GM18502 (cell line): Measurements from ENCODE around the gene ADGRD2.

Experiments
- ATAC-seq: cut with Tn5 transposase; IDR thresholded peaks from one replicate; pipeline ENCODE4 v1.9.1; 2021; ENCODE audit warnings: mild to moderate bottlenecking; ENCODE audit not compliant: unreplicated experiment, poor library complexity

ADGRD2 gene

GRCh38 chr9:124477648-124478285 is 27.5 kb downstream of the ADGRD2 start:
- ATAC-seq = no peak

GRCh38 chr9:124478354-124478753 is 28.1 kb downstream of the ADGRD2 start:
- no peak for ATAC-seq

DNA sequence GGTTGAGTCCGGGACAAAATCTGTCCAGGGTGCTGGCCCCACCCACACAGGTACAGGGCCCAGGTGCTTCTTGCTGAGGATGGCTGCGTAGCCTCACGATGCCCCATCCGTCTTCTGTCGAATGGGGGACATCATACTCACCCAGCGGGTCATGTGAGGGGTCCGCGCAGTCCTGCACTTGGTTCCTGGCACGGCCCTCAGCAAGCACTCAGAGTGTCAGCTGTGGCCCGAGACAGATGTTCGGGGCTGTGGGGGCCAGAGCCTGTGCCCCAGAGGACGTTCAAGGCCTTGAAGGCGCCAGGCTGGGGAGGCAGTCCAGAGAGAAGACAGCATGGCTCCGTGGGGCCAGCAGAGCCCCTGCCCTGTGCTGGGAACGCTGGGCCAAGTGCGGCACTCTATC is 29.1 kb downstream of the ADGRD2 start:
- ATAC-seq = no peak

DNA sequence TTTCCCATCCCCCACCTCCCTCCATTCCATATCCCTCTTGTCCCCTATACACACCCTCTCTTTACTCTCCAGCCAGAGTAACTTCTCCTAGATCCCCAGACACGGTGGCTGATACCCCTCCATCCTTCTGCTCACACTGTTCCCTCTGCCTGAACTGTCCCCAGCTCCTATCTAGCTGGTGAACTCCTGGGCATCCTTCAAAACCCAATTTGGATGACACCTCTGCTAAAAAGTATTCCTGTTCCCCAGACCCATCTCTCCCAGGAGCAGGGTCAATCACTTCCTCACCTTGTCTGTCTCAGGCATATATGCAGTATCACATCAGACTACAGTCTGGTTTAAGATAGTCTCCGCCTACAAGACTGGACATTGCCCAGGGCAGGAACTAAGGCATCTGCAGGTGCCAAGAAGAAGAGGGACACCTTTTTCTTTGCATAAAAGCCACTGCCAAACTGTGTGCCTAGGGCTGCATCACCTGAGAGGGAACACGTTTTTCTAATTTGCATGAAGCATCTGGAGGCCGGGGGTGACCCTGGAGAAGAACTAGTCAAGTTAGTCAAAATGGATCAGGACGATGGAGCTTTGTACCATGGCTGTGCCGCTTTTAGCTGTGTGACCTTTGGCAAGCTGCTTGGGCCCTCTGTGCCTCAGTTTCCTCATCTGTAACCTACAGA is 29.8 kb downstream of the ADGRD2 start:
- no peak for ATAC-seq

DNA sequence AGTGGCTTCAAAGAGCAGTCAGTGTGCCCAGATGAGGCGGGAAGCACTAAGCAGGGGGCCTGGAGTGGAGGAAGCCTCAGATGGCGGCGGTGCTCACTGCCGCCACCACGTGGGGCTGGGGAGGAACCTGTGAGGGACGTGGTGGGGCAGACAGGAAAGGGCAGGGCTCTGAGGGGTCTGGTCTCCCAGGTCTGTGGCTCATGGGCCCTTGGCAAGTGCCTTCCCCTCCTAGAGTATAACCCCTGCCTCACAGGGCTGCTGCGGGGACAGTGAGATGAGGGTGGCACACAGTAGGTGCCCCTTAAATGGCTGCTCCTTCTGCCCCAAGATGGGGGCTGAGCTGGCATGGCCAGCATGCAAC is 30.4 kb downstream of the ADGRD2 start:
- no peak for ATAC-seq

DNA sequence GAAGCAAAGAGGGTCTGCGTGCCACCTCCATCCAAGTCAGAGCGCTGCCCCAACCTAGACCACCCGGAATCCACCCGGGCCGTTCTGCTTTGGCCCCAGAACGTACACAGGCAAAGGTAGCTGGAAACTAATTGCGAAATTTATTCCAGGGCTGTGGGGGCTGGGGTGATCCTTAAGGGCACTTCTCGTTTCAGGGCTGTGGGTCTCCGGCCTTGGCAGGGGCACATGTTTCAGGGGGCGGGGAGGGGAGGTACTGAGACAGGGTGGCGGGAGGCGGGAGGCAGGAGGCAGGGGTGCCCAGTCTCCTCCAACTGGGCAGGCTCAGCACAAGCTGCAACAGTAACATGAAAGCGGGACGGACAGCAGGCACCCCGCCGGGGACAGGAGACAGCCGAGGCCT is 30.9 kb downstream of the ADGRD2 start:
- no peak for ATAC-seq

GRCh38 chr9:124482431-124483031 is 32.3 kb downstream of the ADGRD2 start:
- no peak for ATAC-seq

DNA sequence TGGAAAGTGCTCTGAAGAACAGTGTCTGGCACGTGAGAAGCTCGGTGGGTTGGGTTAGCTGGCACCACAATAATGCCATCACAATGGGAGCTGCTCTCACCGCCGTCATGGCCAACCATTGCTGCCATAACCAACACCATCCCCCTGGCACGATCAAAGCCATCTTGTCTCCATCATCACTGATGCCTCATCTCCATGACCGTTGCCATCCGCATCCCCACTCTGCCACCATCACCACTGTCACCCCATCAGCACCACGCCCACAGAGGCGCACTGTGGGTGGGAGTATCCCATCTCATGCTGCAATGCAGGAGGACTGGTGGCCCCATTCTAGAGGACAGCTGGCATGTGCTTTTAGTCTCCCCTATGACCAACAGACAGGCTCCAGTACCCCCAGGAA is 33.2 kb downstream of the ADGRD2 start:
- no peak for ATAC-seq

DNA sequence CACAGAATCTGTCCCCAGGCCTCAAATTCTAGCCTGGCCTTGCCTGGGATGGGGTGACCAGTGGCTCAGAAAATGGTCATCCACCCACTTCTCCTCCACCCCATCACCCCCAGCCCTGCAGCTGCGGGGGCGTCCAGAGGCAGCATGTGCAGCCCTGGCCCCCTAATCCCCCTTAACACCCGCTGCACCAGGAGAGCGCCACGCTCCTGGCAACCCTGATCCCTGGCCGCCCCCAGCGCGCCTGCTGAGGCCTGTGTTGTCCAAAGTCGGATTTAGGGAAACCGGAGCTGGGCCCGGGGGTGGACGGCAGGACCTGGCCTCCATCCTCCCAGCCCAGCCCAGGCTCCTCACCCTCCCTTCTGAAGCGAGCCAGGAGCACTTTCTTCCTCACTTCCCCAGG is 35.0 kb downstream of the ADGRD2 start:
- no peak for ATAC-seq

DNA sequence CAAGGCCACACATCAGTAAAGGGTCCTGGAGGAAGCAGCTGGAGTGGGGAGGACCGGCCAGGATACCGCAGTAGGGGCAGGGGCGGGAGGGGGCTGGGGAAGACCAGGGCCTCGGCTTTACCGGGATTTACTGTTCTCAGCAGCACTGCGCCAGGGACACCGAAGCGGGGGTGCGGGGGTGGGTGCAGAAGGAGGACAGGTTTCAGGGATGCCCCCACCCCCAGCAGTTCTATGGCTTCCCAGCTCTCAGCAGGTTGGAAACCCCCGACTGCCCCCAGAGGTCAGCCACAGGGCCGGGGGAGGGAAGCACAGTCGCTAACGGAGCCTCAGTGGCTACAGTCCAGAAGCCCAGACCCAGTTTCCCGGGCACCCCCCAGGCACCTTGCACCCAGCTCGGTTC is 35.7 kb downstream of the ADGRD2 start:
- ATAC-seq = no peak

DNA sequence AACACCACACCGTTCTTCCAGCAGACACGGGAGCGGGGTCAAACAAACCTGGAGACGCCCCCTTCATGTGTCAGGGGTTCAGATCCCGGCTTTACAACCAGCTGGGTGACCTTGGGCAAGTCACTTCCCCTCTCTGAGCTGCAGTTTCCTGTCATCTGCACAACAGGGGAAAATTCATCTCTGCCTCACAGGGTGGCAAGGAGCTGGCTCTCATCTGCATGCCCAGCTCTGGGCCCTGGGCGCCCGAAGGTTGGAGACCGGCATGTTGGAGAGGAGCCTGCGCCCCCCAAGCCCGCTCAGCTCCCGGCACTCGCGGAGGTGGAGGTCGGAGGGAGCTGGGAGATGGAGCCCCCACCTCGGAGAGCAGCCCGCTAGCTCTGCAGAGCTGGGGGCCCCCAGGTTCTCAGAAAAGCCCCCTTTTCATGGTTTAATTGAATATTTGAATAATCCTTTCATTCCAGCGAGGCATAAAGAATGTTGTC is 36.6 kb downstream of the ADGRD2 start:
- ATAC-seq = no peak

- no peak for ATAC-seq
Observed at GRCh38 chr9:124487260-124488182, 37.3 kb downstream of the ADGRD2 start.

DNA sequence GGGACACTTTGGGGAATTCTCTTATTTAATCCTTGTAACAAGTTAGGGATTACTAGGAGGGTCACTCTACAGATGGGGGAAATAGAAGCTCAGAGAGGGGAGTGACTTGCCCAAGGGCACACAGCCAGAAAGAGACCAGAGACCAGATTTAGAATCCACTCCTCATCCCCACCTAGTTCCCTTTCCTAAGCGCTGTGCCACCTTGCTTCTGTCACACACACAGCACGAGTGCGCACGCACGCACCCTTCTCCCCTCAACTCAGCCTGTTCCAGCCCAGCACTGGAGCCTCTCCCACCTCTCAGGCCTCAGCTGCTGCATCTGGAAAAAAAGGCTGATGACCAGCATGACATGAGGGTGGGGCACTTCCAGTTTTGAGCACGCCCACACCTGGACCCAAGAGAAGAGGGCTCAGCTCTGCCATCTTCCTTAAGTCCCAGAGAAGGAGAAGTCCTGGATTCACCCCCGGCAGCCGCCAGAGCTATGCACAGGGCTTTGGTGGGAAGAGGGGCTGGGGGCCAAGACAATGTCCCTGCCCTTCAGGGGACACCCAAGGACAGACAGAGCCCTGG is 38.5 kb downstream of the ADGRD2 start:
- ATAC-seq = no peak

DNA sequence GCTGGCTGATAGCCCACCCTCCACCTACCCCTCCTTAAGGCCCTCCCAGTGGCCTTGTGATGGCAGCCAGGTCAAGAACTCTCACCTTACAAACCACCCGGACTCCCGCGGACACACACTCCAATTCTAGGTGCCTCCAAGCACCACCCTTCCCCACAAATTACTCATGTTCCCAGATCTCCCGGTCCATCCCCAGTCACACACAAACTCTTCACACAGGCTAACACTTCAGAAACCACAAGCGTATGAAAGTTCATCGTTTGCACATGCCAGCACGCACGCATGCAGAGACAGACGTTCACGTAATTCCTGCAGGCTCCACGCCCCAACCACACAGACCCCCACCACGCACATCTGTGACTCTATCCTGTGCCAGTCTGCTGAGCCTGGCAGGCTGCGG is 39.0 kb downstream of the ADGRD2 start:
- no peak for ATAC-seq

- ATAC-seq = no peak
Observed at GRCh38 chr9:124490004-124490403, 39.8 kb downstream of the ADGRD2 start.

- no peak for ATAC-seq
Observed at GRCh38 chr9:124491049-124491975, 41.1 kb downstream of the ADGRD2 start.

DNA sequence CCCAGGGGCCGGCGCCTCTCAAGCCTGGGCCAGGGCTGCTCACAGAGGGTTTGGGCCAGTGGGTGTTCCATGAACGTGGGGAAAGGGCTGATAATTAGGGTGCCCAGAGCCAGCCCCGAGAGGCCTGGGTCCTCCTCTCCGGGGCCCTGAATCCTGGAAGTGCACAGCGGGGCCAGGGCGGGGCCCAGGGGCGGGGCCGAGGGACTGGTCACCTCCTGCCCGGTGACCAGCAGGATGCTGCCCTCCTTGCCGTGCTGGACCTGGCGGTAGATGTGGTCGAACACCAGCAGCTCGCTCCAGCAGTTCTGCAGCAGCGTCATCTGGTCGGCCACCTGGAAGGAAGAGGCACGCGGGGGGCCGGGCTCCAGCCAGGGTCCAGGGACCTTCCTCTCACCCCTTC is 42.6 kb downstream of the ADGRD2 start:
- ATAC-seq = no peak

- ATAC-seq = no peak
Observed at GRCh38 chr9:124493218-124493617, 43.0 kb downstream of the ADGRD2 start.

DNA sequence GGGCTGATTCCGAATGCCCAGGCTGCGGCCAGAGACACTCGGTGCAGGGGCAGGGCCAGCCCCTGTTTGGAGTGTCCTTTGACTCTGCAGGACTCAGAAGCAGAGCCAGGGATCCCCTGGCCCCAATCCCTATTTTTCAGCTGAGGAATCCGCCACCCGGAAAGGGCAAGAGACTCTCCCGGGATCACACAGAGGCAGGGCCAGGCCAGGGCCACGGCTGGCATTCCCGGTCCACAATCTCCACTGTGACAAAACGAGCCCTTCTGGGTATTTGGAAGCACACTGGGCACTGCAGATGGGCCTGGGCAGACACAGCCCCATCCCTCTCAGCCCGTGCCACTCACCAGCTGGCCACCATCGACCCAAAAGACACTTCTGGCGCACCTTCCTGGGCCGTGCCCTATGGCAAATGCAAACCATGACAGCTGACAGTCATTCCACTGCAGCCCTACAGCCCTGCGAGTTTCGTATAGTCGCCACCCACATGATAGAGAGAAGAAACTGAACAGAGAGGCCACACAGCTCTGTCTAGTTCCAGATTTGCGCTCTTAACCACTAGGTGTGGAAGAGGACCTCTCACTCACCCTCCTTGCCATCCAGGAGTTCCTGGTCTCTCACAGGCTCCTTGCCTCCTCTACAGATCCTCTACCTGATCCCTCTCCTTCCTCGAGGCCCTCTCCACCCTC is 43.7 kb downstream of the ADGRD2 start:
- no peak for ATAC-seq
